OCI-LY7 (cell line): ENCODE data around the gene DNAH6. TPM values are rescaled to one million over a fixed set of nuclear protein-coding genes. Genes with fewer than 3 reads are reported as not detected.

Experiments
- BruUV-seq: library from RNA; stranded (reverse); fragments of 400-500 nt; replicated peaks from 2 replicates; lab custom pipeline; 2021; lab: Mats Ljungman, UMichigan
- CTCF ChIA-PET: fragments of 300-600 bp; sonication (Branson Sonifier 250); formaldehyde crosslinking; loops from one replicate; lab custom pipeline; 2022; ENCODE audit warnings: antibody characterized with exemption; ENCODE audit not compliant: unreplicated experiment; lab: Charles Lee
- POLR2A ChIA-PET: fragments of 300-600 bp; sonication (Branson Sonifier 250); formaldehyde crosslinking; loops from one replicate; lab custom pipeline; 2022; ENCODE audit warnings: antibody characterized with exemption; lab: Charles Lee
- DNase-seq: peaks from one replicate; pipeline ENCODE4 v3.0.0-alpha.2; 2015; ENCODE audit warnings: low spot score
- H2AFZ ChIP-seq: fragments of 200-600 bp; sonication (generic), shearing (Covaris generic); 2 replicates; pipeline ENCODE4 v1.6.1; 2014; ENCODE audit warnings: mild to moderate bottlenecking, antibody characterized with exemption, low read length, moderate library complexity
- H3K27ac ChIP-seq: fragments of 200-600 bp; sonication (generic); 2 replicates; pipeline ENCODE4 v1.5.1; 2014; ENCODE audit warnings: mixed run types, low read depth, mild to moderate bottlenecking, moderate library complexity, low read length, inconsistent platforms; ENCODE audit not compliant: poor library complexity, severe bottlenecking
- H3K36me3 ChIP-seq: fragments of 200-600 bp; sonication (generic); 2 replicates; pipeline ENCODE4 v1.6.1; 2014; ENCODE audit warnings: mild to moderate bottlenecking, antibody characterized with exemption, low read length, moderate library complexity, mixed read lengths; ENCODE audit not compliant: insufficient read depth
- H3K4me1 ChIP-seq: fragments of 200-600 bp; sonication (generic); 2 replicates; pipeline ENCODE4 v1.5.1; 2014; ENCODE audit warnings: mild to moderate bottlenecking, low read length; ENCODE audit not compliant: insufficient read depth, poor library complexity, severe bottlenecking
- H3K4me2 ChIP-seq: fragments of 200-600 bp; sonication (generic); 2 replicates; pipeline ENCODE4 v1.6.1; 2014; ENCODE audit warnings: mild to moderate bottlenecking, low read length
- H3K4me3 ChIP-seq: fragments of 200-600 bp; sonication (generic); 2 replicates; pipeline ENCODE4 v1.5.1; 2014; ENCODE audit warnings: mild to moderate bottlenecking, low read depth, low read length; ENCODE audit not compliant: poor library complexity, severe bottlenecking
- H3K79me2 ChIP-seq: fragments of 200-600 bp; sonication (generic); 2 replicates; pipeline ENCODE4 v1.6.1; 2016; ENCODE audit warnings: low read depth, mild to moderate bottlenecking, low read length, moderate library complexity, mixed read lengths; ENCODE audit not compliant: insufficient read depth
- H3K9me2 ChIP-seq: fragments of 200-600 bp; sonication (generic); 2 replicates; pipeline ENCODE4 v1.6.1; 2016; ENCODE audit warnings: mild to moderate bottlenecking, low read length, mixed read lengths; ENCODE audit not compliant: insufficient read depth
- H3K9me3 ChIP-seq: fragments of 200-600 bp; sonication (generic); 2 replicates; pipeline ENCODE4 v1.6.1; 2014; ENCODE audit warnings: mild to moderate bottlenecking, mixed run types, low read length, mixed read lengths
- H4K20me1 ChIP-seq: fragments of 200-600 bp; sonication (generic); 2 replicates; pipeline ENCODE4 v1.6.1; 2014; ENCODE audit warnings: mild to moderate bottlenecking, antibody characterized with exemption, low read length, moderate library complexity, mixed read lengths; ENCODE audit not compliant: insufficient read depth
- CTCF ChIP-seq: fragments of 200-600 bp; sonication (generic); conservative IDR thresholded peaks from 2 replicates; pipeline ENCODE4 v1.5.1; 2014; ENCODE audit warnings: mild to moderate bottlenecking, antibody characterized with exemption, low read length, moderate library complexity, mixed read lengths
- EZH2phosphoT487 ChIP-seq: fragments of 200-600 bp; sonication (generic); IDR thresholded peaks from 2 replicates; pipeline ENCODE4 v1.6.1; 2018; ENCODE audit warnings: low read depth, borderline replicate concordance, mild to moderate bottlenecking, mixed run types, antibody characterized with exemption, low read length, moderate library complexity, mixed read lengths
- intact Hi-C: fragments of 100-400 bp; cut with micrococcal nuclease; formaldehyde crosslinking; loops from one replicate; pipeline ENCODE4 v1.10.0; 2022; ENCODE audit not compliant: unreplicated experiment
- total RNA-seq, 2 experiments: library from RNA; depleted of rRNA in 1 of 2; stranded (reverse); fragments of >200 nt in 1 of 2; shearing (Covaris generic) in 1 of 2; gene quantifications; 2 replicates each; pipeline ENCODE4 v1.2.3, GENCODE V29; 2014 to 2022

DNAH6 gene
- total RNA-seq, 2 experiments from 2014 or later = 0.63 to 1.6 TPM

GRCh38 chr2:84846741-84847142 lies 330.4 kb downstream of the DNAH6 start:
- ChIA-PET CTCF (no interaction called here), POLR2A (interaction anchor here (0.8 kb wide), 1 partner anchor 29 kb away, joined by 3 read pairs; no protein-coding TSS in a partner anchor)
- intact Hi-C loops = no loop called here
- no peaks in the 10 kb centered on the region for H3K36me3 ChIP-seq
- H3K79me2 ChIP-seq = no peaks in the 10 kb centered on the region
- H3K9me3 ChIP-seq = no peaks in the 10 kb centered on the region
- peaks cover 13% of the 10 kb centered on the region for H3K4me1 ChIP-seq
- no peaks in the 10 kb centered on the region for H3K9me2 ChIP-seq
- no peak overlapping the region for H2AFZ ChIP-seq
- no peaks in the 10 kb centered on the region for H4K20me1 ChIP-seq
- H3K4me3 ChIP-seq = no peak overlapping the region
- DNase-seq = no peak
- TF ChIP-seq CTCF (no peak), EZH2phosphoT487 (no peak)
- H3K27ac ChIP-seq = no peak overlapping the region
- no peak overlapping the region for H3K4me2 ChIP-seq
- BruUV-seq = no TSS peak

- Histone ChIP-seq H4K20me1 (no peaks in the 10 kb centered on the region), H3K4me3 (no peak overlapping the region), H3K4me1 (peaks cover 13% of the 10 kb centered on the region), H2AFZ (no peak overlapping the region), H3K4me2 (no peak overlapping the region), H3K9me2 (no peaks in the 10 kb centered on the region), H3K36me3 (no peaks in the 10 kb centered on the region), H3K27ac (no peak overlapping the region), H3K79me2 (no peaks in the 10 kb centered on the region), H3K9me3 (no peaks in the 10 kb centered on the region; the same call in 1 of the 2 replicates)
- no peak for DNase-seq
- POLR2A ChIA-PET = no interaction called here
- intact Hi-C loops = no loop called here
- CTCF ChIA-PET = no interaction called here
- no TSS peak for BruUV-seq
- TF ChIP-seq CTCF (no peak), EZH2phosphoT487 (no peak)
Observed at GRCh38 chr2:84847326-84848050, 331.2 kb downstream of the DNAH6 start.
